HepG2 (cell line): Measurements from ENCODE around the gene RUSC1. TPM values are rescaled to one million over a fixed set of nuclear protein-coding genes. Genes with fewer than 3 reads are reported as not detected.
A peak's percentile ranks its signal among the peaks of the same experiment; 100 is the strongest.

Source experiments
- ATF5 ChIP-seq: sonication (generic); formaldehyde crosslinking; IDR thresholded peaks from 2 replicates; pipeline ENCODE4 v1.4.0; 2020; ENCODE audit warnings: mild to moderate bottlenecking, low read depth, missing genetic modification reagents
- ATF7-NPFF ChIP-seq: sonication (generic); formaldehyde crosslinking; IDR thresholded peaks from 2 replicates; pipeline ENCODE4 v1.8.1; 2023; ENCODE audit warnings: mild to moderate bottlenecking, low read depth, missing genetic modification reagents, moderate library complexity
- CAMTA2 ChIP-seq: sonication (generic); formaldehyde crosslinking; IDR thresholded peaks from 2 replicates; pipeline ENCODE4 v1.4.0; 2020; ENCODE audit warnings: mild to moderate bottlenecking, missing genetic modification reagents, borderline replicate concordance
- CBFB ChIP-seq: sonication (generic); formaldehyde crosslinking; IDR thresholded peaks from 2 replicates; pipeline ENCODE4 v1.4.0; 2020; ENCODE audit warnings: missing genetic modification reagents
- IRF9 ChIP-seq: sonication (generic); formaldehyde crosslinking; IDR thresholded peaks from 2 replicates; pipeline ENCODE4 v1.8.0; 2022; ENCODE audit warnings: missing genetic modification reagents, mild to moderate bottlenecking, borderline replicate concordance
- MYC ChIP-seq: sonication (generic); formaldehyde crosslinking; IDR thresholded peaks from 2 replicates; pipeline ENCODE4 v1.9.0; 2021; ENCODE audit warnings: missing genetic modification reagents, borderline replicate concordance
- NKX3-1 ChIP-seq: sonication (generic); formaldehyde crosslinking; IDR thresholded peaks from 2 replicates; pipeline ENCODE4 v1.5.0; 2020; ENCODE audit warnings: missing genetic modification reagents
- TOPORS ChIP-seq: sonication (generic); formaldehyde crosslinking; IDR thresholded peaks from 2 replicates; pipeline ENCODE4 v1.8.0; 2023; ENCODE audit warnings: mild to moderate bottlenecking, missing genetic modification reagents
- ZBTB38 ChIP-seq: sonication (generic); formaldehyde crosslinking; IDR thresholded peaks from 2 replicates; pipeline ENCODE4 v1.5.1; 2020; ENCODE audit warnings: mild to moderate bottlenecking, missing genetic modification reagents
- ZBTB39 ChIP-seq: sonication (generic); formaldehyde crosslinking; IDR thresholded peaks from 2 replicates; pipeline ENCODE4 v1.5.0; 2020; ENCODE audit warnings: missing genetic modification reagents
- ZFX ChIP-seq: sonication (generic); formaldehyde crosslinking; IDR thresholded peaks from 2 replicates; pipeline ENCODE4 v1.4.0; 2020; ENCODE audit warnings: mild to moderate bottlenecking, low read depth, missing genetic modification reagents, moderate library complexity
- ZHX2 ChIP-seq, 2 experiments: sonication (generic) in 1 of 2; formaldehyde crosslinking in 1 of 2; IDR thresholded peaks; 2 replicates each; pipeline versions ENCODE4 v1.6.1 to v1.9.0; 2014 to 2022; ENCODE audit warnings: antibody characterized with exemption in 1 of 2, borderline replicate concordance in 1 of 2, inconsistent platforms in 1 of 2, low read depth in 1 of 2, missing genetic modification reagents in 1 of 2
- ZNF30 ChIP-seq: sonication (generic); formaldehyde crosslinking; IDR thresholded peaks from 2 replicates; pipeline ENCODE4 v1.5.0; 2020; ENCODE audit warnings: mild to moderate bottlenecking, missing genetic modification reagents
- ZNF331 ChIP-seq: sonication (generic); formaldehyde crosslinking; IDR thresholded peaks from 2 replicates; pipeline ENCODE4 v1.4.0; 2020; ENCODE audit warnings: missing genetic modification reagents
- ZNF382 ChIP-seq: sonication (generic); formaldehyde crosslinking; IDR thresholded peaks from 2 replicates; pipeline ENCODE4 v1.5.0; 2020; ENCODE audit warnings: missing genetic modification reagents, mild to moderate bottlenecking, borderline replicate concordance
- ZNF589 ChIP-seq: sonication (generic); formaldehyde crosslinking; conservative IDR thresholded peaks from 2 replicates; pipeline ENCODE4 v1.8.0; 2022; ENCODE audit warnings: mild to moderate bottlenecking, moderate library complexity, missing genetic modification reagents
- ZNF652 ChIP-seq: IDR thresholded peaks from 2 replicates; pipeline ENCODE4 v1.6.1; 2016; ENCODE audit warnings: low read depth, borderline replicate concordance
- ZNF720 ChIP-seq: sonication (generic); formaldehyde crosslinking; IDR thresholded peaks from 2 replicates; pipeline ENCODE4 v1.4.0; 2020; ENCODE audit warnings: missing genetic modification reagents
- polyA plus RNA-seq, 8 experiments: library from polyadenylated mRNA; depleted of rRNA in 3 of 8; stranded (reverse) in 7 of 8; unstranded in 1 of 8; fragments of >200 nt; fragmentation: Illumina TruSeq in 4 of 8; extraction: Trizol in 4 of 8; gene quantifications; 2 replicates each; pipeline versions ENCODE4 v1.2.1 to v1.2.3, GENCODE V29; 2011 to 2016; ENCODE audit warnings: low read depth in 4 of 8, missing spikeins in 1 of 8, mixed read lengths in 1 of 8; ENCODE audit not compliant: insufficient read depth in 1 of 8
- total RNA-seq, 5 experiments: library from RNA; depleted of rRNA; stranded (reverse); fragments of >200 nt; fragmentation: Illumina TruSeq; extraction: Trizol; gene quantifications; 2 replicates each; pipeline ENCODE4 v1.2.3, GENCODE V29; 2016; ENCODE audit warnings: low read depth in 1 of 5

The RUSC1 gene
- total and polyA plus RNA-seq, 2 of the 13 experiments (the other 11 are each of a cell fraction or from before 2014, with no cell fraction given) = 18.7 to 20.4 TPM

- peak; percentile 43; the same call in 1 of the 2 replicates for TF ChIP-seq ATF7-NPFF (CRISPR knock-in tag)
- no peak for TF ChIP-seq ZNF382 (CRISPR knock-in tag)
- TF ChIP-seq ZNF720 (CRISPR knock-in tag) = no peak
- no peak for TF ChIP-seq ZHX2 (IDR thresholded peaks at IDR 0.05; ENCODE audit: low read depth)
- TF ChIP-seq ZHX2 (CRISPR knock-in tag; IDR thresholded peaks at IDR 0.05; ENCODE audit: borderline replicate concordance) = no peak
- no peak for TF ChIP-seq ZNF331 (CRISPR knock-in tag)
- TF ChIP-seq TOPORS (CRISPR knock-in tag) = peak; percentile 76; the same call in 1 of the 2 replicates
- TF ChIP-seq ZBTB38 (CRISPR knock-in tag) = peak; percentile 82; the same call in 1 of the 2 replicates
- TF ChIP-seq NKX3-1 (CRISPR knock-in tag) = no peak
- TF ChIP-seq CAMTA2 = no peak
- TF ChIP-seq IRF9 (CRISPR knock-in tag) = no peak
- 0 out of 2 replicates have a peak, but pooled peaks have one; percentile 18 for TF ChIP-seq MYC (CRISPR knock-in tag)
- TF ChIP-seq ZBTB39 = 0 out of 2 replicates have a peak, but pooled peaks have one; percentile 34
- TF ChIP-seq ATF5 (CRISPR knock-in tag) = no peak
- no peak for TF ChIP-seq ZNF30
- TF ChIP-seq CBFB = no peak
- TF ChIP-seq ZNF589 = no peak
- TF ChIP-seq ZFX (CRISPR knock-in tag) = 0 out of 2 replicates have a peak, but pooled peaks have one; percentile 16
- no peak for TF ChIP-seq ZNF652 (CRISPR knock-in tag)
Observed at GRCh38 chr1:155320661-155321617, at the start of gene RUSC1 (continued).
